ENCODE results near the gene THBS4.

THBS4 gene

DNA sequence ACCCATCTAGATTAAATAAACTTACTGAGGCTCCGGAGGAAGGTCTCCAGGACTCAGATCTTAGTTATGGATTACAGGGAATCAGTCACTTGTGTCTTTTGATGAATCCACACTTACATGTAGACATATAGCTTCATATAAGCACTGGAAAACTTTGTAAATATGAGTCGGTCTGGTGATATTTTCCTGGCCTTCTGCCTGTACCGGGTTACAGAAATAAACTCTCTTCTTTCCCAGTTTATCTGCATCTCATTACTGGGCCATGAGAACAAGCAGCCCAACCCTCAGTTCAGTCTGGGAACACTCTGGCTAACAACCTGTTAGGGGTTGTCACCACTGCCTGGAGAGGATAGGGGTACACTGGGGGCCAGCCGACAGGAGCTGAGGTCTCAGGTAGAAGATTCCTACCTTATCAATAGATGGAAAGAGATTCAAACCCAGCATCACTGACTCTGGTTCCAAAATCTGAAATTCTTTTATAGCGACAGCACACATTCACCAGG lies 59.1 kb downstream of the THBS4 start:
- Histone ChIP-seq H3K27me3 (ENCODE audit: low read length) (no peaks in the 10 kb centered on the region), H2AFZ (ENCODE audit: low read depth, low read length, severe bottlenecking) (no peak overlapping the region), H3K9ac (ENCODE audit: low read length) (no peak overlapping the region), H3K9me2 (replicated peaks; ENCODE audit: insufficient read depth, low read length) (no peaks in the 10 kb centered on the region), H3F3A (ENCODE audit: insufficient read depth) (no peaks in the 10 kb centered on the region), H3K36me3 (ENCODE audit: low read length) (no peaks in the 10 kb centered on the region), H3K4me3 (ENCODE audit: insufficient read depth, low read length, poor library complexity, severe bottlenecking) (no peak overlapping the region), H3K27ac (ENCODE audit: low read depth, low read length) (no peak overlapping the region), H3K9me3 (ENCODE audit: insufficient read depth, low read length) (no peaks in the 10 kb centered on the region), H3K79me2 (ENCODE audit: insufficient read depth, low read length) (no peaks in the 10 kb centered on the region), H3K4me2 (ENCODE audit: low read depth, low read length, poor library complexity, severe bottlenecking) (no peak overlapping the region), H4K20me1 (ENCODE audit: low read depth, low read length) (no peaks in the 10 kb centered on the region)
- no peak for TF ChIP-seq EZH2phosphoT487 (conservative IDR thresholded peaks at IDR 0.05; ENCODE audit: low read length)
- no peak for TF ChIP-seq CTCF (IDR thresholded peaks at IDR 0.05; ENCODE audit: insufficient read depth, low read length, poor library complexity, severe bottlenecking)

GRCh38 chr5:80097451-80097850 lies 62.3 kb downstream of the THBS4 start:
- H3K27me3 ChIP-seq (ENCODE audit: low read length) = no peaks in the 10 kb centered on the region
- H3K27ac ChIP-seq (ENCODE audit: low read depth, low read length) = no peak overlapping the region
- H3F3A ChIP-seq (ENCODE audit: insufficient read depth) = no peaks in the 10 kb centered on the region
- H3K79me2 ChIP-seq (ENCODE audit: insufficient read depth, low read length) = no peaks in the 10 kb centered on the region
- no peak for TF ChIP-seq EZH2phosphoT487 (conservative IDR thresholded peaks at IDR 0.05; ENCODE audit: low read length)
- TF ChIP-seq CTCF (IDR thresholded peaks at IDR 0.05; ENCODE audit: insufficient read depth, low read length, poor library complexity, severe bottlenecking) = no peak
- H2AFZ ChIP-seq (ENCODE audit: low read depth, low read length, severe bottlenecking) = no peak overlapping the region
- no peak overlapping the region for H3K4me2 ChIP-seq (ENCODE audit: low read depth, low read length, poor library complexity, severe bottlenecking)
- no peaks in the 10 kb centered on the region for H4K20me1 ChIP-seq (ENCODE audit: low read depth, low read length)
- H3K9ac ChIP-seq (ENCODE audit: low read length) = no peak overlapping the region
- H3K9me3 ChIP-seq (ENCODE audit: insufficient read depth, low read length) = no peaks in the 10 kb centered on the region
- no peaks in the 10 kb centered on the region for H3K9me2 ChIP-seq (replicated peaks; ENCODE audit: insufficient read depth, low read length)
- H3K36me3 ChIP-seq (ENCODE audit: low read length) = no peaks in the 10 kb centered on the region
- no peak overlapping the region for H3K4me3 ChIP-seq (ENCODE audit: insufficient read depth, low read length, poor library complexity, severe bottlenecking)

- Histone ChIP-seq H3K79me2 (ENCODE audit: insufficient read depth, low read length) (no peaks in the 10 kb centered on the region), H3K27me3 (ENCODE audit: low read length) (no peaks in the 10 kb centered on the region), H3K4me3 (ENCODE audit: insufficient read depth, low read length, poor library complexity, severe bottlenecking) (no peak overlapping the region), H3K27ac (ENCODE audit: low read depth, low read length) (no peak overlapping the region), H3F3A (ENCODE audit: insufficient read depth) (no peaks in the 10 kb centered on the region), H3K9ac (ENCODE audit: low read length) (no peak overlapping the region), H4K20me1 (ENCODE audit: low read depth, low read length) (no peaks in the 10 kb centered on the region), H3K9me3 (ENCODE audit: insufficient read depth, low read length) (no peaks in the 10 kb centered on the region), H3K9me2 (replicated peaks; ENCODE audit: insufficient read depth, low read length) (no peaks in the 10 kb centered on the region), H3K4me2 (ENCODE audit: low read depth, low read length, poor library complexity, severe bottlenecking) (no peak overlapping the region), H2AFZ (ENCODE audit: low read depth, low read length, severe bottlenecking) (no peak overlapping the region), H3K36me3 (ENCODE audit: low read length) (no peaks in the 10 kb centered on the region)
- TF ChIP-seq CTCF (IDR thresholded peaks at IDR 0.05; ENCODE audit: insufficient read depth, low read length, poor library complexity, severe bottlenecking) (no peak), EZH2phosphoT487 (conservative IDR thresholded peaks at IDR 0.05; ENCODE audit: low read length) (no peak)
Observed at GRCh38 chr5:80101993-80102392, 66.8 kb downstream of the THBS4 start.
